Mononuclear cell (primary cell): ENCODE results near the gene CNTN4. TPM values are rescaled to one million over a fixed set of nuclear protein-coding genes. Genes with fewer than 3 reads are reported as not detected.

Experiments
- H3K27me3 ChIP-seq: 2 replicates; pipeline ENCODE4 v1.6.0; 2011; ENCODE audit warnings: low read length, control low read depth; ENCODE audit not compliant: insufficient read depth
- H3K4me1 ChIP-seq: 2 replicates; pipeline ENCODE4 v1.5.1; 2011; ENCODE audit warnings: mild to moderate bottlenecking, low read length, control low read depth; ENCODE audit not compliant: insufficient read depth
- H3K4me3 ChIP-seq: 2 replicates; pipeline ENCODE4 v1.5.1; 2011; ENCODE audit warnings: mild to moderate bottlenecking, low read length, moderate library complexity
- H3K9me3 ChIP-seq: 2 replicates; pipeline ENCODE4 v1.5.1; 2011; ENCODE audit warnings: low read depth, mild to moderate bottlenecking, control low read depth, low read length
- total RNA-seq: library from RNA; depleted of rRNA; stranded (reverse); fragments of >200 nt; gene quantifications from one replicate; pipeline ENCODE4 v1.2.3, GENCODE V29; 2012

Gene CNTN4
- total RNA-seq, 1 donor = not detected

DNA sequence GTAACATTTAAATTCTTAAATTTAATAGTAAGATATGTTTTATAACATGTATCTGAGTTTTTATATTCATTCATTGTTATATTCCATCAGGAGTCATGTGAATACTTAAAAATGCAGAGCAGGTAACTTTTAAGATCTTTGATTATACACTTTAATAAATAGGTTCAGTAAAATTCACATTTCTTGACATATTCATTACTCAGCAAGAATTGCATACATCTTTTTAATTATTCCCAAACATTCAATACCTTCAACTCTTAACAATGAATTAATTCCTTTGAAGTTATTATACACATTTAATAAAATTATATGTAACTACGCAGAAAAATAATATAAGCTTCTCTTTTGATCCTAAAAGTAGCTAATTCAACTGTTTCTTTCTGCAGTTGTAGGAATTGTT lies 105.4 kb downstream of the CNTN4 start:
- H3K4me3 ChIP-seq = no peak overlapping the region
- no peaks in the 10 kb centered on the region for H3K9me3 ChIP-seq
- no peaks in the 10 kb centered on the region for H3K27me3 ChIP-seq
- H3K4me1 ChIP-seq = no peaks in the 10 kb centered on the region

DNA sequence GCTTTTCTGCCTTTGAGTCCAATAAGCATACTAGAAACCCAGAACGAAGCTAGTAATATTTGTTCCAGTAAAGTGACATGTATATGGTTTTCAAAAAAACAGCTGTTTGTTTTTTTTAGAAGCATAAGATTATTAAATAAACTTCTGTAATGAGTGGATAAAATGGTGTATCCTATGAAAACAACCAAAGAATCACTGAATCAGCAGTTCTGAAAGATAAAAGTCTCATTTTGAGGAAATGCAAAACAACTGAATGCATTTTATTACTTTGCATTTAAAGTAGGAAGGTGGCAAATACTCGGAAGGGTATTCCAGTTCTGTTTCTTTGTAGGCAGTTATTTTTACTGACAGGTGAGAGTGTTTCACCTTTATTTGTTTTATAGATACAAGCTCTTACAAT lies 107.0 kb downstream of the CNTN4 start:
- Histone ChIP-seq H3K9me3 (no peaks in the 10 kb centered on the region), H3K27me3 (no peaks in the 10 kb centered on the region), H3K4me1 (no peaks in the 10 kb centered on the region), H3K4me3 (no peak overlapping the region)

DNA sequence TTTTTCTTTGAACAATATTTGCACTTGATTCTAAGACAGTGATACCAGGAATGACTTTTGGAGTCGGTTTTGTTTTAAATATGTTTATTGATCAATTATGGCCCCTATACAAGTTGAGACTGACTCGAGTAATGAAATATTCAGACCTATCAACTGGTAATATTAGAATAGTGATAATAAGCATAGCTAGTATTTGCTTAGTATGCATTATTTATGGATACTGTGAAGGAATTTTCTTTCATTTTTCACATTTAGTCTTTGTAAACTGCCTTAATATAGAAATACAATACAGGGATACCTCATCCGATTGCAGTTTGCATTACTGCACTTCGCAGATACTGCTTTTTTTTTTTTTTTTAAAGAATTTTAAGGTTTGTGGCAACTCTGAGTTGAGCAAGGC lies 107.9 kb downstream of the CNTN4 start:
- H3K4me3 ChIP-seq = no peak overlapping the region
- no peaks in the 10 kb centered on the region for H3K4me1 ChIP-seq
- H3K27me3 ChIP-seq = no peaks in the 10 kb centered on the region
- no peaks in the 10 kb centered on the region for H3K9me3 ChIP-seq

DNA sequence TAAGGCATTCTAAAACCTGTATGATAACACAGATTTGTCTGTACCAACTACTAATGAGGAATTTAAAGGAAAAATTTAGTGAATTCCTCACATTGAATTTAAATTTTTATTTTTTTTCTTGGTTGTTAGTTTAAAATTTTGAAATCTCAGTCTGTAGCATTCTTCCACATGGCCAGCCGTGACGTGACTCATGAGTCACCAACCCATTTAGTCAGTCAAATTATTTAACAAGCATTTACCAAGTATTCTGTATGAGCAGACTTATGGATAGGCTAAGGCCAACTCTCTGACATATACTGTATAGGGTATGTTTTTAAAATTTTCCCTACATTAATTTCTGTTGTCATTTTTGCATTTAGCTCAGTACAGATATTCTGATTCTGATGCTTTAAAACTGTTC lies 112.9 kb downstream of the CNTN4 start:
- no peaks in the 10 kb centered on the region for H3K4me1 ChIP-seq
- H3K27me3 ChIP-seq = no peaks in the 10 kb centered on the region
- no peak overlapping the region for H3K4me3 ChIP-seq
- no peaks in the 10 kb centered on the region for H3K9me3 ChIP-seq

DNA sequence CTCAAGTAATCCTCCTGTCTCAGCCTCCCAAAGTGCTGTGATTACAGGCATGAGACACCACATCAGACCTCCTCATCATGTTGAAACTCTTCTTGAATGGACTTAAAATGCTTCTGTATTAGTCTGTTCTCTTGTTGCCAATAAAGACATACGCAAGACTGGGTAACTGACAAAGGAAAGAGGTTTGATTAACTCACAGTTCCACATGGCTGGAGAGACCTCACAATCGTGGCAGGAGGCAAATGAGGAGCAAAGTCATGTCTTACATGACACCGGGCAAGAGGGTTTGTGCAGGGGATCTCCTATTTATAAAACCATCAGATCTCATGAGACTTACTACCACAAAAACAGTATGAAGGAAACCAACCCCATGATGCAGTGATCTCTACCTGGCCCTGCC lies 113.5 kb downstream of the CNTN4 start:
- Histone ChIP-seq H3K4me3 (no peak overlapping the region), H3K9me3 (no peaks in the 10 kb centered on the region), H3K27me3 (no peaks in the 10 kb centered on the region), H3K4me1 (no peaks in the 10 kb centered on the region)

DNA sequence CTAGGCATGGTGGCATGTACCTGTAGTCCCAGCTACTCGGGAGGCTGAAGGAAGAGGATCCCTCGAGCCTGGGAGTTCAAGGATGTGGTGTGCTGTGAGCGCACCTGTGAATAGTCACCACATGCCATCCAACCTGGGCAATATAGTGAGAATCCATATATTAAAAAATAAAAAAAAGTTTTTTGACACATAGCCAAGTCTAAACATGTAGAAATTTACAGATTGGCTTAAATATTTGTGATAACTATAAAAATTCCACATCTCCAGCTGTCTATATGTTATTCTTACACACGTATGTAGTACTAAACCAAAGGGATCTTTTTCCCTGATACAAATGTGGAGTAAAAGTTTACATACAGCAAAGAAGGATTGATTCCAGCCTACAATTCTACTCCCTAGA lies 119.7 kb downstream of the CNTN4 start:
- no peaks in the 10 kb centered on the region for H3K27me3 ChIP-seq
- H3K4me1 ChIP-seq = no peaks in the 10 kb centered on the region
- no peak overlapping the region for H3K4me3 ChIP-seq
- H3K9me3 ChIP-seq = peaks cover 4% of the 10 kb centered on the region

DNA sequence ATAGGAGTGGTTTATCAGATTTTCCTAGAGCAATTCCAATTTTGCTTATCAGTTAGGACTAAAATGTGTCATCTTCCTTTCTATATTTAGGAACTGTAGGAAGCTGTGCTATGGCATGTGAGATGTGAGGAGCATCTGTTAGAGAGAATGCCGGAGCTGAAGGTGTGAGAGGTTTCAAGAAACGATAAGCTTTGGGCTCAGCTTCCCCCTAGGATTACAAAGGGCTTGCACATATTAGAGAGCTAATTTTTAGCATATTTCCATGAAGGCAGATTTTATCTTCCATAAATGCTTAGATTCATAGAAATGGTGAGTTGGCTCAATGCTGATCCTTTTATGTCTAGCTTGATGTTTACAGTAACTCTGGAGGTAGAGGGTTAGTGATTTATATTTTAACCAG lies 120.2 kb downstream of the CNTN4 start:
- Histone ChIP-seq H3K4me3 (no peak overlapping the region), H3K9me3 (peaks cover 4% of the 10 kb centered on the region), H3K4me1 (no peaks in the 10 kb centered on the region), H3K27me3 (no peaks in the 10 kb centered on the region)

DNA sequence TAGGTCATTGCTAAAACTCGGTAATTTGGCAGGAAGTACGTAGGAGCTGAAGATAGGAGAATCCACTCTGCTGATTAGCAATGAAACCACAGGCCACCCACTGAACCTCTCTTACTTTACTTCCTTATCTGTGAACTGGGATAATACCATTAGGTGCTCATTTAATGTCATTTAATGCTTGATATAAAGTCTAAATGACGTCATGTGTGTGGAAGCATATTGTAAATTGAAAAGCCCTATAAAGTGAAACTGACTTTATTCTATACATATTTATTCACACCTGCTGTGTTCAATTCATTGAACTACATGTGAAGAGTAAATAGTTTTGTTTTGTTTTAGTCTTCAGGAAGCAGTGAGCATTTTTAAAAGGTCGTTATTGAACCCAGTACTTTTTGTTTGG lies 137.5 kb downstream of the CNTN4 start:
- Histone ChIP-seq H3K9me3 (no peaks in the 10 kb centered on the region), H3K4me3 (no peak overlapping the region)

DNA sequence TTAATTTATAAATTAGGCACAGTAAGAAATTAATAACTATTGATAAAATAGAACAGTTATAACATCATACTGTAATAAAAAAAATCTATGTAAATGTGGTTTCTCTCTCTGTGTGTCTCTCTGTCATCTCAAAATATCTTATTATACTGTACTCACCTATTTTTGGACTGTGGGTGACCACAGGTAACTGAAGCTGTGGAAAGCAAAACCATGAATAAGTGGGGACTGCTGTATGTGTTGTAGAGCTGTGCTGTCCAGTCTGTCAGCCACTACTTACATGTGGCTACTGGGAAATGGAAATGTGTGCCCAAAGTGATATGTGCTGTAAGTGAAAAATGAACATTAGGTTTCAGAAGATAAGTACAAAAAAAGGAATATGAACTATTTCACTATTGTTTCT lies 145.5 kb downstream of the CNTN4 start:
- Histone ChIP-seq H3K9me3 (no peaks in the 10 kb centered on the region), H3K4me3 (no peak overlapping the region), H3K4me1 (no peaks in the 10 kb centered on the region), H3K27me3 (no peaks in the 10 kb centered on the region)

More for the DNA sequence above, 137.5 kb downstream of the CNTN4 start:
- no peaks in the 10 kb centered on the region for H3K27me3 ChIP-seq
- no peaks in the 10 kb centered on the region for H3K4me1 ChIP-seq

DNA sequence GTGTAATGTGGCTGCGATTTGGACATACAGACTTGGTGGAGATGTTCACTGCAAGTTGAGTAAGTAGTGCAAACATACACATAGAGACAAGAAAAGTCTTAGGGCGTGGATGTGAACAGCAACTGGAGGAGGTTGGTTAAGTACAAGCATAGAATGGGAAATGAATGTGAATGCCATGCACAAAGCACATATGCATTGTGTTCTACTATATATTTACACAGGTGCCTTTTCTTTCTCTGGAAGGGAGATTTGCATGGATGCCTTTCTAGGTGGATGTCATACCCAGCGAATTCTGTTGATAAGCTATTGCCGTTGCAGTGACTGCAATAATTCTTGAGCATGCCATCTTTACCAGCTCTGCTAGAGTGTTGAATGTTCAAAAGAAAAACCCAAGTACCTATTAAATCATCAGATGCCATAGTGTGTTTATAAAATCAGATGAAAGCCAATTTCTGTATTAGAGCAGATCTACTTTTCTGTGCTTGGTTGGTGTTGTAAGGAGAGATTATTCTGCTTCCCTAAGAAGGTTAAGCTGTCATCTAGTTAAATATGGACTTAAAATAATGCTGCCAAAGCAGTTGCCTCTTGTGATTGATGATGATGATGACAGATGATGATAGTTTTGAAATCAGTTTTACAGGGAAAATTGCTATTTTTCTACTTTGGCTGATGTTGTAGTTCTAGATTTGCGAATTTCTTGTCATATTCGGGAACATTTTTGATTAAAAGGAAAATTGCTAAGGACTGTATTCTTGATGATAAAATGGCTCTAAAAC lies 148.4 kb downstream of the CNTN4 start:
- H3K9me3 ChIP-seq = no peaks in the 10 kb centered on the region
- no peaks in the 10 kb centered on the region for H3K4me1 ChIP-seq
- no peaks in the 10 kb centered on the region for H3K27me3 ChIP-seq
- H3K4me3 ChIP-seq = no peak overlapping the region

DNA sequence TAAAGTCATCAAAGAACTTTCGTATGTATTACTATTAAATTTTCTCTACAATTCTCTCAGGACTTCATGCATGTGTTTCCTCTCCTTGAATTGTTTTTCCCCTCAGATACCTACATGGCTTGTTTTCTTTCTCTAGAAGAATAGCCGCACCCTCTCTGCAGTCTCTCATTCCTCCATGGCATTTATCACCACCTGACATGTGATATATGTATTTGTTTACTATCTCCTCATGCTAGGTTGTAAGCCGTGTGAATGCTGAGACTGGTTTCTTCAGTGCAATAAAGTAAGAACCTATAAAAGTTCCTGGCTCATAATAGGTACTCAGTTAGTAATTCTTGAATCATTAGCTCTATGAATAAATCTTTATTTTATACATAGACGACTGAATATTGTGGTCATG lies 149.2 kb downstream of the CNTN4 start:
- Histone ChIP-seq H3K9me3 (no peaks in the 10 kb centered on the region), H3K27me3 (no peaks in the 10 kb centered on the region), H3K4me3 (no peak overlapping the region), H3K4me1 (no peaks in the 10 kb centered on the region)

DNA sequence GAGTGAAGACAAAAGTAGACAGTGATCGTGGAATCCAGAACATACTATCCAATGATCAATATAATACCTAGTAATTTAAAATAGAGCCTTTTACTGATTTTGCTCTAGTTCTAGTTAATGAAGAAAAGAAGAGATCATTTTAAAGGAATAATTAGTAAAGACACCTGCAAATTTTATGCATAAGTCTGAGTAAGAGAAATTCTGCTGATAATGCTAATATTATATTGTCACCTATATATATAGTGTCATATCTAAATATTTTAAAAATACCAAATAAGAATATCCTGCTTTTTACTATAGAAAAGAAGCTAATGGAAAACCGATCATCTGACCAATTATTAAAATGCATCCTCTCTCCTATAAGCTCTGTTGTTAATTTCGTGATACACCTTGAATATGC lies 152.1 kb downstream of the CNTN4 start:
- no peak overlapping the region for H3K4me3 ChIP-seq
- H3K27me3 ChIP-seq = no peaks in the 10 kb centered on the region
- H3K4me1 ChIP-seq = no peaks in the 10 kb centered on the region
- no peaks in the 10 kb centered on the region for H3K9me3 ChIP-seq

DNA sequence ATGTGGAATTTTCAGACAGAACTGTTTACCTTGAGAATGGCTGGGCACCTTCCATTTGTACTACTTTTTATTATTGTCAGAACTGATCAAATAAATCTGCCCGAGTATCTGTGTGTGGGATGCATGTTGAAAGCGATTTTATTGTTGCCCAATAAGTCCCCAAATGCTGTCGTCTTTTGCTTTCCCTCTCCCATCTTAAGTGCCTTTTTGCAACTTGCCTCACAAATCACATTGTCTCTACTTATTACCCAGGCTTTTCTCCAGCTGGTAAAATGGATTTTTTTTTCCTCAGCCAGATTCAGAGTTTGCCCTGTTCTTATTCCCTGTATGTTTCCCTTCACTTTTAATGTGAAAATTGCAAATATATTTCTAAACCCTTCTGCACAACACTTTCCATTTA lies 163.1 kb downstream of the CNTN4 start:
- Histone ChIP-seq H3K4me3 (no peak overlapping the region), H3K27me3 (no peaks in the 10 kb centered on the region), H3K4me1 (no peaks in the 10 kb centered on the region), H3K9me3 (no peaks in the 10 kb centered on the region)

DNA sequence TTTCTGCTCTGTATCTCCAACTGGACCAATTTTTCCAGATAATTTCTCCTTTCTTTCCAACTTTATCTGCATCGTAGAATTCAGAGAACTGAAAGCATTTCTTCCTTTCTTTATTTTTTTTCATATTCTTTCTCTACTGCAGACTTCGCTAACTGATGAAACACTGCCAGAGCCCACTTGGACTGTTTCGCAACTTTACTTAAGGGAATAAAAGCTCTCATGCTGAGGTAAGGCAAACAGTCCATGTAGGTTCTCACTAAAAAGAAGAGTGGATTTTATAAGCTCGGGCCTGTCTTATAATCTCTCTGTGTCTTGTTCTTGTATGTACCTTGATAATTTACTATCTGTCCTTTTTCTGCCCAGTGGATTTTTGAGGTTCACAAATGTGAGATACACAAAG lies 163.5 kb downstream of the CNTN4 start:
- no peak overlapping the region for H3K4me3 ChIP-seq
- no peaks in the 10 kb centered on the region for H3K4me1 ChIP-seq

DNA sequence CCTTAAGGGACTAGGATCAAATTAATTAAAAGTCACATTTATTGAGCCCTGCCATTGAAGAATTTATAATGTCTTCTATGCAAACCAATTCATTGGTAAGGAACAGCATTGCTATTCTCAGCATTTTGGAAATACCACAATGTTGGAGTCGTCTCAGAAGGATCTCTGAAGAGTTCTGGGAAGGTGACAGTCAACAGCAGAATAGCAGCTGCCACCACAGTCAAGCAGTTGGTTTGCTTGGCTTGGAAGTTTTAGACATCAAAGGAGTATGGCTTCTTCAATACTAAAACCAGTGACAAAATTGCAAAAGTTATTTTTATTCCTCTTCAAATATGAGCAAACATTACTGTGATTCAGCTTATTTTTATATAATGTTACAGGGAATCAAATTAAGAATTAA lies 167.9 kb downstream of the CNTN4 start:
- Histone ChIP-seq H3K4me3 (no peak overlapping the region), H3K9me3 (no peaks in the 10 kb centered on the region), H3K27me3 (no peaks in the 10 kb centered on the region), H3K4me1 (no peaks in the 10 kb centered on the region)

More for the DNA sequence above, 163.5 kb downstream of the CNTN4 start:
- Histone ChIP-seq H3K27me3 (no peaks in the 10 kb centered on the region), H3K9me3 (no peaks in the 10 kb centered on the region)

DNA sequence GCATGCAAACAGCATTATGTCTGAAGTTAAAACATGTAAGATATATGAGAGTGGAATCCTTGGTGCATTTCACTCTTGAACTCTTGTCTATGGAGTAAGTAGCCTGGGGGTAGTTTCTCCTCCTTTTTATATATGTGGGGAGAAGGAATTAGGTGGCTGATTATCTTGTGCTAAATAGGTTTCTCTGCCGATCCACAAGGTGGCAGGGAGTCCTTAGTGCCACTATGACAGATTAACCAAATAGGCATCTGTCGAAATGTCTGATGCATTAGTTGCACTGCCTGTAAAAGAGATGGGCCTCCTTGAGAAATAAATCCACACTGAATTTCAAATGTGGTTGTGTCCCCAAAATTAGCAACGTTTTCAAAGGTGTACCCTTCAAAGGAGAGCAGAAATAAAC lies 170.1 kb downstream of the CNTN4 start:
- H3K27me3 ChIP-seq = no peaks in the 10 kb centered on the region
- no peaks in the 10 kb centered on the region for H3K9me3 ChIP-seq
- no peak overlapping the region for H3K4me3 ChIP-seq
- no peaks in the 10 kb centered on the region for H3K4me1 ChIP-seq
